Measurements from ENCODE around the gene NOX3. TPM values are rescaled to one million over a fixed set of nuclear protein-coding genes. Genes with fewer than 3 reads are reported as not detected.

The NOX3 gene
- total and polyA plus RNA-seq, 9 of the 15 experiments (the other 6 are each of a cell fraction or from before 2014, with no cell fraction given) = not detected

GRCh38 chr6:155455766-155456165 lies at the start of gene NOX3 (continued):
- TF ChIP-seq ZNF124 (CRISPR knock-in tag; IDR thresholded peaks at IDR 0.05) = no peak
- no peak for TF ChIP-seq IRF9 (tag; IDR thresholded peaks at IDR 0.05)

DNA sequence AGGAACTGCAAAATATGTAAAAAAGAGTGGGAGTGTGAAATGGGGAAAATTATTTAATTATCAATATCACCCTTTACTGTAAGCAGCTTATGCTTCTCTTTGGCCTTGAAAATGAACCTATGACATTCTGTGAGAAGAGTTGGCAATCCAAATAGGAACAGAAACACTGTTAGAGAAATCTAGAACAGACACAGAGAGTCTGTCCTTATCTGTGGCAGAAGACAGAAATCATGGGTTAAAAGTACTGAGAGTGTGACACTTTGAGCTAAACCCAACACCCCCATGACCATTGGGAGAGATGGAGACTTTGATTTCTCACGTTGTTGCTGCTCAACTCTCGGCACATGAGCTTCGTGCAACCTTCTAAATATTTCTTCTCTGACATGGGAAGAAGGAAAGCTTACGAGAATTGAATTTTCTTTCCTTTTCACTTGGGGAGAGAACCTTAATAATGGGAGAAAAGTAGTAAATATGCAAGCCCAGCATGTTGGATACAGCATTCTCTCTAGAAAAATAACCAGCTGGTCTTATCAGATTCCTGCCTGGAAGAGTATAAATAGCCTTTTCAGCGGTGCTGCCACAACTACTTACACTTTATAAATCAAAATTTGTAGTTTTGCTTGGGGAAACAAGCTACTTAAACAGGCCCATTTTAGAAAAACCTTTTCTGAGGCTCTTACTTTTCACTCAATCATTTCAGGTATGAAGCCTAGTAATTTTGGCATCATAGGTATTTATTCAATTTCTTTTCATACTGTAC lies 49.4 kb upstream of the NOX3 start:
- no peaks in the 10 kb centered on the region for H3K9me1 ChIP-seq (ENCODE audit: control insufficient read depth, insufficient read depth, low read length)
- in situ Hi-C loops (cut with MboI) = no loop called here
- peaks cover 3% of the 10 kb centered on the region; the same call in 1 of the 2 replicates for H3K9me3 ChIP-seq (replicated peaks; ENCODE audit: control insufficient read depth, insufficient read depth, low read depth, low read length)
- POLR2A ChIA-PET = no interaction called here
- DNase-seq (ENCODE audit: extremely low read depth in 1 of 4, low spot score in 3 of 4) (no peak), ATAC-seq (no peak), FAIRE-seq (no peak)
- 6% methylated on average over 5 of the region's 5 CpGs for WGBS (ENCODE audit: insufficient coverage, low coverage, missing lambda C conversion rate)
- intact Hi-C loops (cut with micrococcal nuclease) = loop anchor here (1.0 kb wide), 1 partner anchor 23 kb away; no protein-coding TSS in a partner anchor
- H2AFZ ChIP-seq (ENCODE audit: low read depth, low read length) = no peak overlapping the region
- no peak overlapping the region for H3K4me3 ChIP-seq
- no peaks in the 10 kb centered on the region for H4K20me1 ChIP-seq (replicated peaks; ENCODE audit: control insufficient read depth, insufficient read depth, low read length)
- TF ChIP-seq ZSCAN29 (IDR thresholded peaks at IDR 0.05) = no peak
- TF ChIP-seq RAD21 (CRISPR knock-in tag; conservative IDR thresholded peaks at IDR 0.05 in 1 of 2, IDR thresholded peaks at IDR 0.05 in 1 of 2) = no peak
- no peak for TF ChIP-seq MAFG (tag; conservative IDR thresholded peaks at IDR 0.05)
- no peak for TF ChIP-seq SOX6 (IDR thresholded peaks at IDR 0.05)
- TF ChIP-seq TOE1 (IDR thresholded peaks at IDR 0.05; ENCODE audit: borderline replicate concordance) = no peak
- no peak for TF ChIP-seq TOE1 (CRISPR knock-in tag; IDR thresholded peaks at IDR 0.05; ENCODE audit: borderline replicate concordance, low read depth)
- TF ChIP-seq FOXA1 (IDR thresholded peaks at IDR 0.05; ENCODE audit: borderline replicate concordance) = no peak
- TF ChIP-seq, protein P1, sequence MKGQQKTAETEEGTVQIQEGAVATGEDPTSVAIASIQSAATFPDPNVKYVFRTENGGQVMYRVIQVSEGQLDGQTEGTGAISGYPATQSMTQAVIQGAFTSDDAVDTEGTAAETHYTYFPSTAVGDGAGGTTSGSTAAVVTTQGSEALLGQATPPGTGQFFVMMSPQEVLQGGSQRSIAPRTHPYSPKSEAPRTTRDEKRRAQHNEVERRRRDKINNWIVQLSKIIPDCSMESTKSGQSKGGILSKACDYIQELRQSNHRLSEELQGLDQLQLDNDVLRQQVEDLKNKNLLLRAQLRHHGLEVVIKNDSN (CRISPR knock-in tag; IDR thresholded peaks at IDR 0.05) = no peak
- no peak for TF ChIP-seq ZBTB9 (CRISPR knock-in tag; IDR thresholded peaks at IDR 0.05)
- no peak overlapping the region for H3K4me2 ChIP-seq (ENCODE audit: insufficient read depth, low read length)
- H3K27me3 ChIP-seq (ENCODE audit: control insufficient read depth in 2 of 2, insufficient read depth in 2 of 2, low read length in 2 of 2) = no peaks in the 10 kb centered on the region
- no peak overlapping the region for H3K27ac ChIP-seq (ENCODE audit: extremely low read depth, low read depth, low read length)
- no TSS peak for BruUV-seq (replicated peaks)
- H3K9ac ChIP-seq (ENCODE audit: insufficient read depth in 1 of 2, low read depth in 2 of 2, low read length in 2 of 2) = no peak overlapping the region
- CTCF ChIA-PET (ENCODE audit: low intra/inter-chr PET ratio) = no interaction called here
- no peaks in the 10 kb centered on the region for H3K36me3 ChIP-seq (ENCODE audit: control insufficient read depth, insufficient read depth, low read length)
- no peaks in the 10 kb centered on the region for H3K4me1 ChIP-seq (replicated peaks in 1 of 2; ENCODE audit: control insufficient read depth in 2 of 2, insufficient read depth in 2 of 2, low read length in 2 of 2)
- no peaks in the 10 kb centered on the region for H3K79me2 ChIP-seq (ENCODE audit: control insufficient read depth, insufficient read depth, low read length)

Measured in K562 (cell line).